ENCODE results near the gene SORBS1. TPM values are rescaled to one million over a fixed set of nuclear protein-coding genes. Genes with fewer than 3 reads are reported as not detected.

Gene SORBS1
- total RNA-seq, 1 donor from 2014 or later = 703 TPM

GRCh38 chr10:95326396-95326795 is 234.8 kb downstream of the SORBS1 start:
- no peak for ATAC-seq
- DNase-seq = no peak
- intact Hi-C loops (cut with micrococcal nuclease) = no loop called here

GRCh38 chr10:95325863-95326262 is 235.3 kb downstream of the SORBS1 start:
- intact Hi-C loops (cut with micrococcal nuclease) = no loop called here
- ATAC-seq (no peak), DNase-seq (no peak)

GRCh38 chr10:95324436-95325268 is 236.5 kb downstream of the SORBS1 start:
- DNase-seq (no peak), ATAC-seq (peak; percentile 50)
- intact Hi-C loops (cut with micrococcal nuclease) = no loop called here

GRCh38 chr10:95321554-95322301 is 239.4 kb downstream of the SORBS1 start:
- intact Hi-C loops (cut with micrococcal nuclease) = no loop called here
- DNase-seq = no peak
- no peak for ATAC-seq

- intact Hi-C loops (cut with micrococcal nuclease) = no loop called here
- ATAC-seq = no peak
- DNase-seq = no peak
Measured at GRCh38 chr10:95319239-95319638, 241.9 kb downstream of the SORBS1 start.

- DNase-seq = no peak
- ATAC-seq = no peak
- intact Hi-C loops (cut with micrococcal nuclease) = no loop called here
Measured at GRCh38 chr10:95315509-95315908, 245.7 kb downstream of the SORBS1 start.

- intact Hi-C loops (cut with micrococcal nuclease) = no loop called here
- DNase-seq = no peak
- ATAC-seq = no peak
Measured at GRCh38 chr10:95314192-95314918, 246.8 kb downstream of the SORBS1 start.

- DNase-seq (no peak), ATAC-seq (no peak)
- intact Hi-C loops (cut with micrococcal nuclease) = no loop called here
Measured at GRCh38 chr10:95312986-95313495, 248.1 kb downstream of the SORBS1 start.

GRCh38 chr10:95312257-95312656 is 248.9 kb downstream of the SORBS1 start:
- intact Hi-C loops (cut with micrococcal nuclease) = no loop called here
- ATAC-seq = no peak
- no peak for DNase-seq

GRCh38 chr10:95309958-95310357 is 251.2 kb downstream of the SORBS1 start:
- ATAC-seq = no peak
- intact Hi-C loops (cut with micrococcal nuclease) = no loop called here
- no peak for DNase-seq

GRCh38 chr10:95308389-95309302 is 252.5 kb downstream of the SORBS1 start:
- peak; percentile 51 for ATAC-seq
- intact Hi-C loops (cut with micrococcal nuclease) = no loop called here
- DNase-seq = peak; percentile 68

GRCh38 chr10:95306851-95307250 is 254.3 kb downstream of the SORBS1 start:
- DNase-seq (no peak), ATAC-seq (no peak)
- intact Hi-C loops (cut with micrococcal nuclease) = no loop called here

GRCh38 chr10:95306318-95306650 is 254.9 kb downstream of the SORBS1 start:
- DNase-seq (no peak), ATAC-seq (no peak)
- intact Hi-C loops (cut with micrococcal nuclease) = no loop called here

- DNase-seq = no peak
- peak; percentile 5 for ATAC-seq
- intact Hi-C loops (cut with micrococcal nuclease) = no loop called here
Measured at GRCh38 chr10:95305606-95306317, 255.4 kb downstream of the SORBS1 start.

- ATAC-seq = no peak
- intact Hi-C loops (cut with micrococcal nuclease) = no loop called here
- no peak for DNase-seq
Measured at GRCh38 chr10:95304976-95305375, 256.2 kb downstream of the SORBS1 start.

- no peak for DNase-seq
- no peak for ATAC-seq
Measured at GRCh38 chr10:95304463-95304862, 256.7 kb downstream of the SORBS1 start.

GRCh38 chr10:95303950-95304349 is 257.2 kb downstream of the SORBS1 start:
- intact Hi-C loops (cut with micrococcal nuclease) = no loop called here
- no peak for ATAC-seq
- no peak for DNase-seq

More at GRCh38 chr10:95304463-95304862, 256.7 kb downstream of the SORBS1 start:
- intact Hi-C loops (cut with micrococcal nuclease) = no loop called here

GRCh38 chr10:95303535-95303934 is 257.6 kb downstream of the SORBS1 start:
- DNase-seq (no peak), ATAC-seq (no peak)
- intact Hi-C loops (cut with micrococcal nuclease) = no loop called here

Data from left ventricle myocardium superior (tissue), 1 donor.